ENCODE data around the gene RPS18.
"Not testable (repeated sequence)": the region's sequence is repeated elsewhere in the genome, so short reads cannot be mapped to it uniquely, and the experiment has no call there.

Gene RPS18

DNA sequence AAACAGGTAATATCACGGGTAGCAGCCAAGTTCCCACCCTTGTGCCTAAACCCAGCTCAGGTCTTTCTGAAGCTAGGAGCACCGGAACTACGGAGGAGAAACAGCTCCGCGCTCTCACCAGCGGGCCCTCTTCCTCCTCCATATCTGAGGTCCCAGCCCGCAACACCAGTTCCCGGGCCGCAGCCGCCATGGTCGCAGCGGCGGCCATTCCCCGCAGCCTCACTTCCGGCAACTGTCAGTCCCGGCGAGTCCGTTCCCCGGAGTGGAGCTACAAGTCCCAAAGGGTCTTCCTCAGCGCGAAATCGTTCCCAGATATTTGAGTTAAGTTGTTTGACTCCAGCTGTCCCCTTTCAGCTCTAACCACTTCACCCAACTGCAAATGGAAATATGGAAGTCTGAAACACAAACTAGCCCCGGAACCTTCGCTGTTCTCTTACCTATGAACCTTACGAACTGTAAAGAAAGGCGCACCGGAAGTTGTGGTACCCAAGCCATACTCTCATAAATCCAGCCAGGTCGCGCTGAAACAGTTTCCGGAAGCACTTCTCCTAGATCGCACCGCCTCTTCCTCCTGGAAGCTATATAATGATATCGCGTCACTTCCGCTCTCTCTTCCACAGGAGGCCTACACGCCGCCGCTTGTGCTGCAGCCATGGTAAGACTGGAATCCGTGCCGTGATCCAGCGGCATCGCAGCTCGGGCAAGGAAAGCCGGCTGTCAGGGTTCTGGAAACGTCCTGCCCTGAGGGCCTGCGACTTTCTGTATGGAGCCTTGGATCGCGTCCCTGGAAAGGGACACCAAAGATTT is at the start of gene RPS18, which contains the start of gene VPS52:
Gene RPS18 (plus strand): TSS at position 608 of the 807 bp plus-strand sequence. CDS start 45 bp downstream, at position 653.
Gene VPS52 (minus strand): TSS at position 409 of the 807 bp plus-strand sequence. CDS start 201 bp downstream, at position 208.
- peak; percentile 99 for DNase-seq

DNA sequence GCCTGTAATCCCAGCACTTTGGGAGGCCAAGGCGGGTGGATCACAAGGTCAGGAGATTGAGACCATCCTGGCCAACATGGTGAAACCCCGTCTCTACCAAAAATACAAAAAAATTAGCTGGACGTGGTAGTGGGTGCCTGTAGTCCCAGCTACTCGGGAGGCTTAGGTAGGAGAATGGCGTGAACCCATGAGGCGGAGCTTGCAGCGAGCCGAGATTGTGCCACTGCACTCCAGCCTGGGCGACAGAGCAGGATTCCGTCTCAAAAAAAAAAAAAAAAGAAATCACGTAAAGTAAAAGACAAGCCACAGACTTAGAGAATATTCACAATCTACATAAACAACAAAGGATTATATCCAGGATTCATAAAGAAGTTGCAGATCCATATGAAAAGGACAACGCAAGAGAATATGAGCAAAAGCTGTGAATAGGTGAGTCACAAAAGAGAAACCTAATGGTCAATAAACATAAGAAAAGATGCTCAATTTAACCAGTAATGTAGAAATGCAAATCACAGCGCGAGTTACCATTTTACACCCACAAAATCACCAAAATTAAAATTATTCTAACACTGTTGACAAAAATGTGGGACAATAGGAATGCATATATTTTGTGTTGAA is 45.3 kb upstream of the RPS18 start:
- DNase-seq, result not testable (repeated sequence)

DNA sequence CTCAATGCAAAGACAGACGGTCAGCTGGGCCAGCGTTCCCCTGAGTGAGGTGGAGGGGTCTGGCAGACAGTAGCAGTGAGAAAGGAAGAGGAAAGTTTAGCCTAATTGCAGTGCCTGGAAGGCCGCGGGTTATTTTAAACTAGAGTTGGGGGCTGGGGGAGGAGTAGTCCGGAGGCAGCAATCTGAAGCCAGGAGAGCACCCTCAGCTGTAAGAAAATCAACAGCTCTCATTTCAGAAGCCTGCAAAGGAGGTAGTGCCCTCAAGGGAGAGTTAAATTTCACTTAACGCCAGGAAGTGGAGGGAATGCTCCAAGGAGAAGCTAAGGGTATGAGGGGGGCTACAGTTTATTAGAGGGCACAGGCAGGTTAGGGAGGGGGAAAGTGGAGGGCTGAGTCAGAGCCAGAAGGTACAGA is 36.6 kb upstream of the RPS18 start:
- DNase-seq, result no peak

DNA sequence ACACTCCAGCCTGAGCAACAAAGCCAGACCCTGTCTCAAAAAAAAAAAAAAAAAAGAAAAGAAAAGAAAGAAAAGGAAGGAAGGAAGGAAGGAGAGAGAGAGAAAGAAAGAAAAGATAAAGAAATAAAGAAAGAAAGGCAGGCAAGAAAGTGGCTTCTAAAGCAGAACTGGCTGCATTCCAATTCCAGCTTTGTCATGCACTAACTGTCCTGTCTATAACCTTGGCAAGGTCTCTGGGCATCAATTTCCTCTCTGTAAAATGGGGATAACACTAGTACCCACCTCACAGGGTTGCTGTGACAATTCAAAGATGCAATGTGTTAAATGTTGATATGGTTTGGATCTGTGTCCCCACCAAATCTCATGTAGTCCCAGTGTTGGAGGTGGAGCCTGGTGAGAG is 35.5 kb upstream of the RPS18 start:
- DNase-seq, result no peak

DNA sequence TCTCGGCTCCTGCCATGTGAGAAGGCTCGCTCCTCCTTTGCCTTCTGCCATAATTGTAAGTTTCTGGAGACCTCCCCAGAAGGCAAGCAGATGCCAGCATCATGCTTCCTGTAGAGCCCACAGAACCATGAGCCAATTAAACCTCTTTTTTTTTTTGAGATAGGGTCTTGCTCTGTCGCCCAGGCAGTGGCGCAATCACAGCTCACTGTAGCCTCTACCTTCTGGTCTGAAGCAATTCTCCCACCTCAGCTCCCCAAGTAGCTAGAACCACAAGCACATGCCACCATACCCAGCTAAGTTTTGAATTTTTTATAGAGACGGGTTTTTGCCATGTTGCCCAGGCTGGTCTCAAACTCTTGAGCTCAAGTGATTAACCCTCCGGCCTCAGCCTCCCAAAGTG is 35.0 kb upstream of the RPS18 start:
- DNase-seq, result no peak

DNA sequence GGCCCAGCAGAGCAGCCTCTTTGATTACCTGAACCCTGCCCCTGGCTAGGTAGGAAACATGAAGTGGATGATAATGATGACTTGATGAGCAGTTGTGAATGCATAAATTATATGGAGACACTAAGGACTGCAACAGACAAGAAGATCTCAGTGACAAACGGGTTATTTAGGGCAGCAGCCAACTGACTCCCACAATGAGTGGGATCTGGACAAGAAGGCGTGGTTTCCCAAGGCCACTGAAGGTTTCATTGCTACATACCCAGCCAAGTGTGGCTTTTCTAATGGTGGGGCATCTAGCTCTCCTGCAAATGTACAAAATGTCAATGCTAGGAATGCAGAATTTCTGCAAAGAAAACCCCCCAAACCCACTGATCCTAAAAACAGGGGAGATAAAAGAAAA is 34.1 kb upstream of the RPS18 start:
- no peak for DNase-seq

DNA sequence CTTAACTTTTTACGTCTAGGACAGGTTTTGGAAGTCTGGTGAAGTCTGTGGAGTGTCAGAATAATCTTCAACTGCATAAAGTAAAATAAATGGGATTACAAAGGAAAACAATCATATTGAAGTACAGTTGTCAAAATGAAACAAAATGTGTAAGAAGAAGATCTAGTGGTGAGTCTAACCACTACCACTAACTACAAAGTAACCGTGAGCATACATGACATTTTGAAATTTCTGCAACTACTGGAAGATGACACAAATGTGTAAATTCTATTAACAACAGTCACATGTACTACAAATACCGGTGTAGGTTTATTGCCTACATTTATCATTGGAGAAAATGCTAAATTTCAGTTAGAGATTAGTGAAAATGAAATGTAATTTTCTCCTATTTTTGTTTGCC is 29.9 kb upstream of the RPS18 start:
- no peak for DNase-seq

DNA sequence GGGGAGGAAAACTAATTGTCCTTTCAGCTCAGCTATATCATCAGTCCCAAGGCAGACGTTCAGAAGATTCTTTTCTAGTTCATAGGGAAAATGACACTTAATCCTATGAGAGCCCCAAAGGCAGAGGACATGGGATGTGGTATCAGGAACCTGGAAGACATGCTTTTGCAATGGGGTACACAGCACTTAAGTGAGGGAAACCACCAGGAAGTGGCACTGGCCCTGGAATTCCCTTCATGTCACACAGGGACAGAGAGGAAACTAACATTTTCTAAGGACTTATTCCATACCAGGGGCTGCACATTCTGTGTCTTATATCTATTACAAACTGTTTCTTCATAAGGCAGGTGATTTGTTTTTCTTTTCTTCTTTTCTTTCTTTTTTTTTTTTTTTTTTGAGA is 28.4 kb upstream of the RPS18 start:
- DNase-seq, result no peak

DNA sequence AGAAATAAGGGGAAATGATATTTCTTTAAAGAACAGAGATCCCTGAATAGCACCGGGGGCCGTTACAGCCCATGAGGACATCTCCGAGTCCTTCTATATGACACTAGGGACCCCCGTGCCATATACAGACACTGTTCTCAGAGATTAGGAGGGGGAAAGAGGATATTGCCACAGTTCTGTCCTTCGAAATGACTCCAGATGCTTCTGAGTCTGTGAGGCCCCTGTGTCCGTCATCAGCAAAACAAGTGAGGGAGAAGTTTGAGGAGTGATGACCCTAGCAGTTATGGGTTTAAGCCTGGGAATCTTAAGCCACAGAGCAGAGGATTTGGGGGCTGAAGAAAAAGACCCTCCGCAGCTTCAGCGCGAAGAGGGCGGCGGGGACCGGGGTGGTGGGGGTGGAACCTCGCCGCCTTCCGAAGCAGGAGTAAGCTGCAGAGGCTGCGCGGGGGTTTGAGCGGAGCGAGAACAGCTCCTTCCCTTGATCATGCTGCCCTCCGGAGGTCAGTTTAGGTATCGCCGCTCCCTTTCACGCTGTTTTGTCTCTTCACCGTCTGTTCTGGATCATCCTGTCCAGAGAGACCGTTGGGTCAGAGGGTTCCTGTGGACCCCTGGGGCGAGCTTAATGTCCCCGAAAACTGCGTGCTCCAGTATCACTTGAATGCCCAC is 23.8 kb upstream of the RPS18 start:
- DNase-seq, result peak; percentile 94

DNA sequence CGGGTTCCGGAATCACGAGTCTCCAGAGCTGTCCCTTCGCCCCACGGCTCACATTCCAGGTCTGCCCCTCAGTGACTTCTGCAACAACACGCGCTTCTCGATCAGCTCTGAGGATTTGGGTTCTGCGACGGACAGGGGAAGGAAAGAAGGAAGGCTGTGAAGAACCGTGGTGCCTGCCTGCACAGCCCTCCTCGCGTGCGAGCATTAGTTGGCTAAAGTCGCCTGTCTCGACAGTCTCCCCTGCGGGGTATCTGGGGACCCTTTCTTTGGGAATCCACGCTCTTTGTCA is 23.3 kb upstream of the RPS18 start:
- DNase-seq, result no peak

DNA sequence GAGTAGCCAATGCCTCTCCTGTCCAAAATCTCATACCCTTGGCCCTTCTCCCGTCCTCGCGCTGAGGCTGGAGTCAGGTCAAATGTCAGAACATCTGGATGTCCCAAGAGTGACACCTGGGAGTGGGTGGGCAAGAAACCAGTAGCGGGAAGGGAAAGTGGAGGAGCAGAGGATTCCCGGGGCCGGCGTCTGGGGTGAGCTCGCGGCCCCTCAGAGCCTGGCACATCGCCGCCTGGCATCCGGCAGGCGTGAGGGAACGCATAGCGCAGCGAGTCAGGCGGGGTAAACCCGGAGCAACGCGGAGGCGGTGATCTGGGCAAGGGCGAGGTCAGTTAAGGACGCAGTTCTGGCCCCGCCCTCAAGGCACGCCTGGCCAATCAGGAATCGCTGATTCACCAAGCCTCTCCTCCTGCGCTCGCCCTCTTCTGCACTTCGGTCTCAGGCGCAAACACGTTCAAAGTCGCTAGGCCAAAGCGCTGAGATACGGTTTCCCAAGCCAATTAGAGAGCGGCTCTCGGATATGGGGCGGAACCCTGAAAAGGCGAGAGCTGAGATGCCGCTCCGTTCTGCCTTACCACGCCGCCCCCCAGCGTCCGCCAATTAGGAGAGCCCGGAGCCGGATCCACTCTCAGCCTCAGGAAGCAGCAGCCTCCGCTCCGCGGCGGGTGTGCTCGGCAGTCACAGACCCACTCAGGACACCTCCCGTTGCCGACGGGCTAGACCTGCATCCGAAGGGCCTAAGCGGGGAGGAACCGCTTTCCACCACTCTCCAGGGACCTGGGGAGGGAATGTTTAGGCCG is 22.7 kb upstream of the RPS18 start:
- DNase-seq, result peak; percentile 100

DNA sequence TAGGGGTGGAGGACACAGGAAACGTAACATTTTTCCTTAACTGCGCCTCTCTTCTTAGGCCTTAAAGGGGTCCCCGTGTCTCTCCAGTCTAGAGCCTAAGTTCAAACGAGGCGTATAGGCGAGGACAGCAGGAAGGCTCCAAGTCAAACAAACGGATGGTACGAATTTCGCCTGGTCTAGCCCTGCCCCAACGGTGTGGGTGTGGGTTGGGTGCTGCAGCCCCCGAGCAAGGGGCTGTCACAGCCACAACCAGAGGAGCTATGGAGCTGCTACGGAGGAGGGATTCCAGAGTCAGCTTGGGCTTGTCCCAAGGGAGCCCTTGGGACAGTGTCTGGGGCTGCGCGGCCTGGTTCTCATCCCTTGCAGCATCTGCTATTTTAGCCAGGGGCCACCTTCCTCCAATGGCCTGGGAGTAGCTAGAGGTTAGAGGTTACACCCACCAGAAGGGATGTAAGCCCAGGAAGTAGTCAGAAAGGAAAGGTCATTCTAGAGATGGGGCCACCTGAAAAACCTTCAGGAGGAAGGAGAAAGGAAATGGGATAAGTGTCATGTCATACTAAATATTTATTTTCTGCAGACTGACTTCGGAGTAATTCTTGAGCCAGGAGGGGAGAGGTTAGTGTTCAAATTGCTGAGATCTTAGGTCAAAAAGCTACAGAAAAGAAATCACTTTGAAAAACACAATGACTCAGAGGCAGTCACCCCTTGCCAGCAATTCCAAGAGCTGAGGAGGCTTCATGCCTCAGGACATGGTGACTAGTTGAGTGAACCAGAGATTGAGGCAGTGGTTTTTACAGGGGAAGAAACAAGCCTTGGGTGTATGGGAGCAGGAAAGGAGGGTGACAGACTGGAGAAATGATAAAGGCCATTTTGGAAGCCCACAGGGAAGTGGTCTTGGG is 21.9 kb upstream of the RPS18 start:
- DNase-seq, result no peak

DNA sequence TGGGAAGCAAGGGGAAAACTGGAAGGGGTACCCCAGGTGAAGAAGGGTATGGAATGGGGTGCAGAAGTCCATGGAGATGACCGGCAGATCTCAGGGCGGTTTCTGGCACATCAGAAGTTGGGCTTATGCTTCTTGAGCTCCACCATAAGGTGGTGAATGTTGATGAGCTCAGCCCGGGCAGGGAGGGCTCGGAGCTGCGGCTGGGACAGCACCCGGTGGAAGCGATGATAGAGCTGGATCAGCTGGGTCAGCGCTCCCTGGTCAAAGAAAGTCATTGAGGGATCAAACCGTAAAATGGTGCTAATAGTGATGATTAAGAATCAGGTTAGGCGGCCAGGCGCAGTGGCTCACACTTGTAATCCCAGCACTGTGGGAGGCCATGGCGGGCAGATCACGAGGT is 21.1 kb upstream of the RPS18 start:
- DNase-seq, result no peak

DNA sequence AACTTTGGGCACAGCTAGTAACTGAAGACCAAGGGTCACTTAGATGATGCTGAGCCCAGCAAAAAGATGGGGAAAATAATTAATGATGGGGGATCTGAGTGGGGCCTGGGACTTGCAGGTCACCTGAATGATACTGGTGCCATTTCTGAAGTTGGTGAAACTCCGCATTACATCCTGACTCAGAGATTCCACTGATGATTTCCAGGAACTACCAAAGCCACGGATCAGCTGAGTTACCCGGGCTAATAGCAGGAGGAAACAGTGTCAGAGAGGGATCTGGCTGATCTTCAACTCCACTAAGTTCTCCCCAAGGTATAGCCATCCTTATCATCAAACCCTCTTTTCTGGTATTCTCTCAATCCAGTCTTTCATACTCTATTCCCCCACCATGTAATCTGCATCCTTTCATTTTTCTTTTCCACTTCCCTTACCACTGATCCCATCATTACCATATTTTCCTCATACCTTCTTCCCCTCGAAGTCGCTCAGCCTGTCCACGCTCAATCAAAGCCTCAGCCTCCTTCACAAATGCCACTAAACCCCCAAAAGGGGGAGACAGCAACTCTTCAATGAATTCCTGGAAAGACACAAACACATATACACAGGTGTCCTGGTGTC is 20.4 kb upstream of the RPS18 start:
- peak; percentile 33 for DNase-seq

DNA sequence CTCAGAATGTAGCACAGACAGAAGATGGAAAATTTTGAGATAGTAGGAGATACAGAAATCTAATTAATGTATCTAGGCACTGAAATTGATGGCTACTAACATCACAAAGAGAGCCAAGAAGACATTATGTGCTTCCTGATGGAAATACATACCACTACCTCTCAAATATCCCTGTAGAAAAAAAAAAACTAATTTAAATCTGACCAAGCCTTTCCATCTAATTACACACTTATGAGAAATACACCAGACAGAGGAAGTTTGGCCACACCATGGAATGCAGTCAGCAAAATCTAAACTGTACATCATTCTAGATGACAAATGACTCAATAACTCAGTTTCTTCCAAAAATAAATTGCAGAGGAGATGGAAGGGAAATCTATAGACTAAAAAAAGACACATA is 19.1 kb upstream of the RPS18 start:
- no peak for DNase-seq

DNA sequence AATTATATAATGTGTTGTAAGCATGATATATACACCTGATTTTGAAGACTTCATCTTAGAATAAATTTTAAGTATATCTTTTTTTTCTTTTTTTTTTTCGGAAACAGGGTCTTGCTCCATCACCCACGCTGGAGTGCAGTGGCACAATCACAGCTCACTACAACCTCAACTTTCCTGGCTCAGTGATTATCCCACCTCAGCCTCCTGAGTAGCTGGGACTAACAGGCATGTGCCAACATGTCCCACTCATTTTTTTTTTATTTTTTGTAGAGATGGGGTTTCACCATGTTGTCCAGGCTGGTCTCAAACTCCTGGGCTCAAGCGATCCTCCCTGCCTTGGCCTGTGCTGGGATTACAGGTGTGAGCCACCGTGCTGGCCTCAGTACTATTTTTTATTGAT is 17.3 kb upstream of the RPS18 start:
- no peak for DNase-seq

DNA sequence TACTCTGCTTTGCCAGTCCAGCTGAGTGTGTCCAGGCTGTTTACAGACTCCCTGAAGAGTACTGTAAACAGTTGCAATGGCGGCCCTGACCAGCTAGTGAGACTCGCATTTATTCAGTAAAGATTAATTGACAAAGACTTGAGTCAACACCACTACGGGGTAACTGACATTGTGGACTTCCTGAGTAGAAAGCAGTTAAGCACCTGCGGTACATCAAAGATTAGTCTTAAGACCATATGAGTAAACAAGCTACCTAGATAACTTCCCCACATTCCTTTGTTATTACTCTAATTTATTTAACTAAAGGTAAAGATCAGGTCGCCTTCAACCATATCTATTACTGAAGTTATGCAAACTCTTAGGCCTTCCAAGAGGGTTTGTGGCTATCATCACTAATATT is 12.8 kb upstream of the RPS18 start:
- DNase-seq, result no peak

DNA sequence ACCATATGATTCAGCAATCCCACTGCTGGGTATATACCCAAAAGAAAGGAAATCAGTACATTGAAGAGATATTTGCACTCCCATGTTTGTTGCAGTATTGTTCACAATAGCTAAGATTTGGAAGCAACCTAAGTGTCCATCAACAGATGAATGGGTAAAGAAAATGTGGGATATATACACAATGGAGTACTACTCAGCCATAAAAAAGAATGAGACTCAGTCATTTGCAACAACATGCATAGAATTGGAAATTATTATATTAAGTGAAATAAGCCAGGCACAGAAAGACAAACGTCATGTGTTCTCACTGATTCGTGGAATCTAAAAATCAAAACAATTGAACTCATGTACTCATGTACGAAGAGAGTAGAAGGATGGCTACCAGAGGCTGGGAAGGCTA is 9.4 kb upstream of the RPS18 start:
- not testable (repeated sequence) for DNase-seq

DNA sequence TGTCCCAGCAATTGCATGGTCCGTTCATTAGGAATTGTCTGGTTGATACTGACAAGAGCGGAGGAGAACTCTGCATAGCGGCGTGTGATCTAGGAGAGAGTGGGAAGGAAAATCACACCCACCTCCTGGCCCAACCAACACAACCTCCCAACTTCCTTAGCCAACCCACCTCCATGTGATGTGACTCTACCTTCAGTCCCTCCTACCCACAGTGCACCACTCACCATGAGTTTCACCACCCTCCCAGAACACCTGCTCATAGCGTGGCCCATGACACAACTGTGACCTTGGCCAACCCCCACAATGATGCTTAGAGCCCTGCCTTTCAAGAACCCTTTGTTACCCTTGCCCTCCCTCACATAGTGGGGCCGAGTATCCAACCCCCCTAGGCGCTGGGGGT is 7.9 kb upstream of the RPS18 start:
- no peak for DNase-seq

DNA sequence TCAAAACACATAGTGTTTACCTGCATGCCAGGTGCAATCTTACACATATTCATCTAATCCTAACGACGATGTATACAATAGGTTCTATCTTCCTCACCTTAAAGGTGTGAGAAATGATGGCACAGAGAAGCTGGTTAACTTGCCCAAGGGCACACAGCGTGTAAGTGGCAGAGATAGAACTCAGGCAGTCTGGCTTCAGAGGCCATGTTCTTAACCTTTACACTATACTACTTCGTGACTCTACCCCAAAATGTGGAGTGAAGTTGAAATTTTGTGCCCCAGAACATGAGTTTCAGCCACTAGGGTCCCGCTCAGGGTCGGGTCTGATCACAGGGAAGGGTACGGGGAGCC is 783 bp upstream of the RPS18 start:
- peak; percentile 83 for DNase-seq

DNA sequence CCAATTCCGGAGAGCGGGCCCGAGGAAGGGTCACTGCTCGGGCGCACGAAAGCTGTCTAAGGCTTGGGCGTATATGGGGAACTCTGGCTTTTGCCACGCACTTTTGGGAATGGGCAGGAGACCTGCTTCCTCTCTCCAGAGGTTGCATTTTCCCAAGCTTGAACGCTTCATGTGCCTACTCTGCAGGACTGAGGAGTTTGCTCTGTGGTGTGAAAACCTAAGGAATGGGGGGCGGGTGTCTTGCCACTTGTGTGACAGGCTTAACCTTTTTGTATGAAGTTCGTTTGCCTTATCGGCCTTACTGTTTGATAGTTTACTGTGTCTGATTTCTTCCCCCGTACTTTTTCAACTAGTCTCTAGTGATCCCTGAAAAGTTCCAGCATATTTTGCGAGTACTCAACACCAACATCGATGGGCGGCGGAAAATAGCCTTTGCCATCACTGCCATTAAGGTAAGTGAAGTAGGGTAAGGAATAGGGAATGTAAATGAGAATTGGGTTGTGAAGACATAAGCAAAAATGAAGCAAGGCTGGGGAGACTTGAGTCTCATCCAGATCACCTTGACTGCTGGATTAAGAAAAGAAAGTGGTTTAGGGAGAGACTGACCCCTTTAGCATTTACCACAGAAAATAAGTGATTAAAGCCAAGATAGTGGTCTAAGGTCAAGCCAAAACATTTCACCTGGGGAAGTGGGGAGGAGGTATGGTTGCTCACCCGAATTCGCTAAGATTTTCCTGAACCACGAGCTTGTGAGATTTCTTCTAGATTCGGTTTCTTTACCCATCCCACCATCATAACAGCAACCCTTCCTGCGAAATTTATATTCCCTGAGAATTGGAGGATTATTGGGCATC is 627 bp downstream of the RPS18 start:
- DNase-seq, result no peak

Data from OCI-M1 (cell line).